ENCODE data around the gene SEMA5A. TPM values are rescaled to one million over a fixed set of nuclear protein-coding genes. Genes with fewer than 3 reads are reported as not detected.

Gene SEMA5A
- total and polyA plus RNA-seq, 2 of the 8 experiments (the other 6 are each of a cell fraction or from before 2014, with no cell fraction given), result 5.3 to 8.9 TPM

DNA sequence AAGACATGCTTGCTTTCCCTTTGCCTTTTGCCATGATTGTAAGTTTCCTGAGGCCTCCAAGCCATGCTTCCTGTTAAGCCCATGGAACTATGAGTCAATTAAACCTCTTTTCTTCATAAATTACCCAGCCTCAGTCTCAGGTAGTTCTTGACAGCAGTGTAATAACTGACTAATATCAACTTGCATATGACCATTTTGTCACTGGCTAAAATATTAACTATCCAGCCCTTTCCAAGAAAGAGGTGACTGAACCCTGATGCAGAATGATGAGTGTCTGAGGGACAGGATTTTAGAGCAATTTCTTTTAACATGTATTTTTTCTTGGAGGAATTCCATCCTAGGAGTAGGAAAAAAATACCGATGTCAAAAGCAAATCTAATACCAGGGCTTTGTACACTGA lies 266.1 kb downstream of the SEMA5A start (continued):
- TF ChIP-seq GTF2F1 (IDR thresholded peaks at IDR 0.05; ENCODE audit: borderline replicate concordance, low read depth, low read length), result no peak
- no peak for TF ChIP-seq TBP (IDR thresholded peaks at IDR 0.05; ENCODE audit: low read depth, low read length)
- no peak for TF ChIP-seq POU5F1 (IDR thresholded peaks at IDR 0.05; ENCODE audit: low read depth, low read length)

Data from H1 (cell line).